ENCODE measurements around the gene SNAPC3. TPM values are rescaled to one million over a fixed set of nuclear protein-coding genes. Genes with fewer than 3 reads are reported as not detected.
A peak's percentile ranks its signal among the peaks of the same experiment; 100 is the strongest.

Gene SNAPC3
- total RNA-seq, 1 donor: 43.3 TPM

DNA sequence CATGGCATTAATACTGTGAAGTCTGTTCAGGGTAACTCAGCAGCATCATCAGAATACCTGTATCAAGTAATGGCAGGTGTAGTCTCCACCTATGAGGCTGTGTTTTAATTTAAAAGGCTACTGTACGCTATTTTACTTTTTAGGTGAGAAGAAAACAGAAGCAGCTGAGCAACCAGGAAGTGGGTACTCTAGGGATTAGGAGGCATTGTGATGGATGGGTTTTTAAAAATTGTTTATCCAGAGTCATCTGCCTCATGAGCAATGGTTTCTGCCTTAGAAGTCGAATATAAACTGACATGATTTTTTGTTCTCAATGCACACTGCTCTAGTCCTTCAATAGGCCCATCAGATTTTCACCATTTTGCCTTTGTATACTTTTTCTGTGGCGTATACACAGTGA is 45.5 kb downstream of the SNAPC3 start:
- H3K4me3 ChIP-seq (ENCODE audit: low read depth, low read length): no peak overlapping the region
- no peak for TF ChIP-seq CTCF (IDR thresholded peaks at IDR 0.05; ENCODE audit: insufficient read depth, low read length)
- DNase-seq (ENCODE audit: low read depth): no peak

DNA sequence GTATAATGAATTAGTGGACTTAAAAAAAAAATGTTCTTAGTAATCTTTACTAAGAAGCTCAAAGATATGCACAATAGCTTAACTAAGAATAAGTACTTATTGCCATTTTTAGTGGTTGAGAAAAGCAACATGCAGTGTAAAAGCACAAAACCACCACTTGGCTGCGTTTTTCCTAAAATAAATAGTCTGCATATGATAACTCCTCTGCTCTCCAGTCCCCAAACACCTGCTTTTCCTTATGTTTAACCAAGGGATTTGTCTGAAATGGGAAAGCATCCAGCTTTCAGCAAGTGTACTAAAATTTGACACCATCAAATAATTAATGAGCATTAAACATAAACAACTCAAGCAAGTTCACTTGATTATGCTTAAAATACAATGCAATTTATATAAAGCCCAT is 46.7 kb downstream of the SNAPC3 start:
- TF ChIP-seq CTCF (IDR thresholded peaks at IDR 0.05; ENCODE audit: insufficient read depth, low read length): no peak
- no peak overlapping the region for H3K4me3 ChIP-seq (ENCODE audit: low read depth, low read length)
- peak; percentile 13 for DNase-seq (ENCODE audit: low read depth)

- no peak for DNase-seq (ENCODE audit: low read depth)
- TF ChIP-seq CTCF (IDR thresholded peaks at IDR 0.05; ENCODE audit: insufficient read depth, low read length): no peak
- no peak overlapping the region for H3K4me3 ChIP-seq (ENCODE audit: low read depth, low read length)
Observed at GRCh38 chr9:15469862-15470261, 47.2 kb downstream of the SNAPC3 start.

GRCh38 chr9:15475923-15476536 is 53.4 kb downstream of the SNAPC3 start:
- no peak for TF ChIP-seq CTCF (IDR thresholded peaks at IDR 0.05; ENCODE audit: insufficient read depth, low read length)
- DNase-seq (ENCODE audit: low read depth): no peak
- H3K4me3 ChIP-seq (ENCODE audit: low read depth, low read length): no peak overlapping the region

- DNase-seq (ENCODE audit: low read depth): no peak
- no peak for TF ChIP-seq CTCF (IDR thresholded peaks at IDR 0.05; ENCODE audit: insufficient read depth, low read length)
- H3K4me3 ChIP-seq (ENCODE audit: low read depth, low read length): no peak overlapping the region
Observed at GRCh38 chr9:15480028-15480427, 57.4 kb downstream of the SNAPC3 start.

- no peak overlapping the region for H3K4me3 ChIP-seq (ENCODE audit: low read depth, low read length)
- TF ChIP-seq CTCF (IDR thresholded peaks at IDR 0.05; ENCODE audit: insufficient read depth, low read length): no peak
- peak; percentile 11 for DNase-seq (ENCODE audit: low read depth)
Observed at GRCh38 chr9:15482146-15482545, 59.5 kb downstream of the SNAPC3 start.

DNA sequence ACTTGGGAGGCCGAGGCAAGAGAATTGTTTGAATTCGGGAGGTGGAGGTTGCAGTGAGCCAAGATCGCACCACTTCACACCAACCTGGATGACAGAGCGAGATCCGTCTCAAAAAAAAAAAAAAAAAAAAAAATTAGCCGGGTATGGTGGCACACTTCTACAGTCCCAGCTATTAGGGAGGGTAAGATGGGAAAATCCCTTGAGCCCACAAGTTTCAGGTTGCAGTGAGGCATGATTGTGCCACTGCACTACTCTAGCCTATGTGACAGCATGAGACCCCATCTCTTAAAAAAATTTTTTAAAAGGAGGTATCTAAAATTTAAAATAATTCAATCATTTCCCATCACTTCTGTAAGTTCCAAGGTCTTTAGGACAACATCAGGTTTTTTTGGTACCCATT is 62.1 kb downstream of the SNAPC3 start:
- TF ChIP-seq CTCF (IDR thresholded peaks at IDR 0.05; ENCODE audit: insufficient read depth, low read length): no peak
- H3K4me3 ChIP-seq (ENCODE audit: low read depth, low read length): no peak overlapping the region
- no peak for DNase-seq (ENCODE audit: low read depth)
